Immature natural killer cell (primary cell): ENCODE data around the gene CEP57L1. TPM values are rescaled to one million over a fixed set of nuclear protein-coding genes. Genes with fewer than 3 reads are reported as not detected.

Experiments
- DNase-seq, 3 donors: peaks; one replicate each; pipeline ENCODE4 v3.0.0; 2022; ENCODE audit warnings: mixed read lengths in 1 of 3
- H3K27ac Mint-ChIP-seq, 6 donors: one replicate each; pipeline ENCODE4 v1.8.0; 2020; ENCODE audit warnings: mixed read lengths in 6 of 6, mild to moderate bottlenecking in 5 of 6, inconsistent platforms in 4 of 6, moderate library complexity in 3 of 6
- H3K27me3 Mint-ChIP-seq, 3 donors: one replicate each; pipeline ENCODE4 v1.8.0; 2020 to 2021; ENCODE audit warnings: low read depth in 3 of 3, mild to moderate bottlenecking in 3 of 3, mixed read lengths in 3 of 3, moderate library complexity in 3 of 3, inconsistent platforms in 1 of 3
- H3K36me3 Mint-ChIP-seq, 3 donors: one replicate each; pipeline ENCODE4 v1.8.0; 2020; ENCODE audit warnings: mixed read lengths in 3 of 3, inconsistent platforms in 2 of 3, mild to moderate bottlenecking in 2 of 3
- H3K4me1 Mint-ChIP-seq, 2 donors: one replicate each; pipeline ENCODE4 v1.8.0; 2020; ENCODE audit warnings: inconsistent platforms in 2 of 2, mild to moderate bottlenecking in 2 of 2, mixed read lengths in 2 of 2, moderate library complexity in 1 of 2
- H3K4me3 Mint-ChIP-seq, 5 donors: one replicate each; pipeline ENCODE4 v1.8.0; 2020; ENCODE audit warnings: mild to moderate bottlenecking in 5 of 5, mixed read lengths in 5 of 5, inconsistent platforms in 3 of 5, moderate library complexity in 3 of 5
- H3K9me3 Mint-ChIP-seq, 6 donors: one replicate each; pipeline ENCODE4 v1.8.0; 2020; ENCODE audit warnings: mild to moderate bottlenecking in 6 of 6, mixed read lengths in 6 of 6, inconsistent platforms in 4 of 6, moderate library complexity in 3 of 6
- polyA plus RNA-seq, 3 donors: library from polyadenylated mRNA; unstranded; fragments of 300-500 nt; fragmentation: Illumina TruSeq; gene quantifications; one replicate each; pipeline ENCODE4 v1.2.3, GENCODE V29; 2021

The CEP57L1 gene
- polyA plus RNA-seq, 3 donors from 2014 or later: 2.9 to 7.5 (median 6.9) TPM

DNA sequence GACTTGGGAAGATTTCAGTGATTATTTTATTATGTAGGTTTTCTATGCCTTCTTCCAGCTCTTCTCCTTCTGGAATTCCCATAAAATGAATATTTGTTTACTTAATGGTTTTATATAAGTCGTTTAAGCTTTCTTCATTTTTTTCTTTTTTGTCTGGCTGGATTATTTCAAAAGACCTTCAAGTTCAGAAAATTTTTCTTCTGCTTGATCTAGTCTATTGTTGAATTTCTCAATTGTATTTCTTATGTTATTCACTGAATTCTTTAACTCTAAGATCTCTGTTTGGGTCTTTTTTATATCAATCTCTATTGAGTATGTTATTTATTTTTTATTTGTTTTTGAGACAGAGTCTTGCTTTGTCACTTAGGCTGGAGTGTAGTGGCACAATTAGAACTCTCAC lies 117.4 kb downstream of the CEP57L1 start:
- peaks cover 6 to 16% (median 7%) of the 10 kb centered on the region in 3 donors for H3K27me3 Mint-ChIP-seq
- H3K9me3 Mint-ChIP-seq: peaks cover 7 to 23% (median 12%) of the 10 kb centered on the region in 6 donors
- no peaks in the 10 kb centered on the region for H3K4me1 Mint-ChIP-seq
- H3K4me3 Mint-ChIP-seq: no peak overlapping the region
- H3K27ac Mint-ChIP-seq: no peak overlapping the region
- peaks cover 10 to 11% (median 10%) of the 10 kb centered on the region in 3 donors for H3K36me3 Mint-ChIP-seq
- DNase-seq: no peak

Other genes starting within 250 kb of the CEP57L1 start
- gene ARMC2, start 247.1 kb upstream of the CEP57L1 start, polyA plus RNA-seq: 1 to 10 TPM; 4.0 to 8.5 (median 4.2) TPM
- 10 to 100 TPM; 14.9 to 26.4 (median 20.9) TPM for gene SESN1, start 661 bp upstream of the CEP57L1 start, polyA plus RNA-seq